SK-N-SH (cell line): ENCODE data around the gene DHDH. TPM values are rescaled to one million over a fixed set of nuclear protein-coding genes. Genes with fewer than 3 reads are reported as not detected.

Source experiments
- CTCF ChIA-PET: fragments of 300-600, 350-600 bp; formaldehyde crosslinking; extraction: SDS; loops from one replicate; lab custom pipeline; 2021; lab: Yijun Ruan, JAX
- POLR2A ChIA-PET: fragments of 350-600 bp; sonication (Branson Sonifier 250); formaldehyde crosslinking; extraction: SDS; loops from one replicate; lab custom pipeline; 2020; ENCODE audit warnings: antibody characterized with exemption, inconsistent platforms; lab: Yijun Ruan, JAX
- DNase-seq: peaks from one replicate; pipeline ENCODE4 v3.0.0; 2012
- H2AFZ ChIP-seq: fragments of 200-600 bp; sonication (generic); 2 replicates; pipeline ENCODE4 v1.8.1; 2016; ENCODE audit warnings: antibody characterized with exemption, mild to moderate bottlenecking, low read depth
- H3F3A ChIP-seq: fragments of 200-600 bp; sonication (generic); replicated peaks from 2 replicates; pipeline ENCODE3; 2016; ENCODE audit warnings: antibody characterized with exemption, mild to moderate bottlenecking; ENCODE audit not compliant: insufficient read depth
- H3K27ac ChIP-seq, 2 experiments: fragments of 200-500 bp in 1 of 2; fragments of 200-600 bp in 1 of 2; sonication (Bioruptor generic) in 1 of 2; sonication (generic), shearing (Covaris generic) in 1 of 2; 2 replicates each; pipeline versions ENCODE4 v1.5.1 to v1.6.1; 2014 to 2016; ENCODE audit warnings: low read depth in 2 of 2, inconsistent platforms in 1 of 2, low read length in 1 of 2, mild to moderate bottlenecking in 1 of 2, mixed read lengths in 1 of 2
- H3K27me3 ChIP-seq: fragments of 200-600 bp; sonication (generic), shearing (Covaris generic); 2 replicates; pipeline ENCODE4 v1.6.1; 2016; ENCODE audit warnings: mixed run types; ENCODE audit not compliant: insufficient read depth
- H3K36me3 ChIP-seq, 2 experiments: fragments of 200-500 bp in 1 of 2; fragments of 200-600 bp in 1 of 2; sonication (Bioruptor generic) in 1 of 2; sonication (generic) in 1 of 2; replicated peaks in 1 of 2; 2 replicates each; pipeline versions ENCODE3 to v1.5.1; 2014 to 2016; ENCODE audit warnings: low read length in 1 of 2, mild to moderate bottlenecking in 1 of 2; ENCODE audit not compliant: insufficient read depth in 2 of 2, control insufficient read depth in 1 of 2
- H3K4me1 ChIP-seq, 2 experiments: fragments of 200-500 bp in 1 of 2; fragments of 200-600 bp in 1 of 2; sonication (Bioruptor generic) in 1 of 2; sonication (generic), shearing (Covaris generic) in 1 of 2; 2 replicates each; pipeline versions ENCODE4 v1.5.1 to v1.6.1; 2014 to 2016; ENCODE audit warnings: low read depth in 1 of 2, low read length in 1 of 2, mixed run types in 1 of 2; ENCODE audit not compliant: insufficient read depth in 2 of 2, control insufficient read depth in 1 of 2
- H3K4me2 ChIP-seq: fragments of 200-600 bp; sonication (generic), shearing (Covaris generic); 2 replicates; pipeline ENCODE4 v1.6.1; 2017; ENCODE audit warnings: mixed run types
- H3K4me3 ChIP-seq, 2 experiments: fragments of 200-500 bp in 1 of 2; fragments of 200-600 bp in 1 of 2; sonication (Bioruptor generic) in 1 of 2; sonication (generic), shearing (Covaris generic) in 1 of 2; 2 replicates each; pipeline versions ENCODE4 v1.5.1 to v1.8.1; 2014 to 2016; ENCODE audit warnings: low read depth in 2 of 2, inconsistent platforms in 1 of 2, low read length in 1 of 2, mild to moderate bottlenecking in 1 of 2, mixed read lengths in 1 of 2, moderate library complexity in 1 of 2
- H3K79me2 ChIP-seq: fragments of 200-600 bp; sonication (generic); 2 replicates; pipeline ENCODE4 v1.8.1; 2017; ENCODE audit warnings: mild to moderate bottlenecking; ENCODE audit not compliant: insufficient read depth
- H3K9ac ChIP-seq: fragments of 200-600 bp; sonication (generic); 2 replicates; pipeline ENCODE4 v1.6.1; 2017; ENCODE audit warnings: mixed run types
- H3K9me2 ChIP-seq: fragments of 200-600 bp; sonication (generic); 2 replicates; pipeline ENCODE4 v1.6.1; 2017; ENCODE audit warnings: mixed run types
- H3K9me3 ChIP-seq: fragments of 200-600 bp; sonication (generic); 2 replicates; pipeline ENCODE4 v1.6.1; 2017; ENCODE audit warnings: mixed run types, mild to moderate bottlenecking, moderate library complexity
- H4K20me1 ChIP-seq: fragments of 200-600 bp; sonication (generic); 2 replicates; pipeline ENCODE4 v1.6.1; 2017; ENCODE audit warnings: mild to moderate bottlenecking, mixed run types; ENCODE audit not compliant: insufficient read depth
- FOSL2 ChIP-seq: IDR thresholded peaks from 2 replicates; pipeline ENCODE4 v1.4.0; 2012; ENCODE audit warnings: low read depth, mild to moderate bottlenecking, moderate library complexity, borderline replicate concordance
- JUND ChIP-seq: IDR thresholded peaks from 2 replicates; pipeline ENCODE4 v1.4.0; 2012
- MXI1 ChIP-seq: IDR thresholded peaks from 2 replicates; pipeline ENCODE4 v1.6.1; 2012; ENCODE audit warnings: mild to moderate bottlenecking, low read depth, low read length, improper control_type of control experiment
- NRF1 ChIP-seq: IDR thresholded peaks from 2 replicates; pipeline ENCODE4 v1.6.1; 2012; ENCODE audit warnings: low read depth, mild to moderate bottlenecking, low read length
- whole genome bisulfite sequencing: methylation state at CpG from one replicate; pipeline ENCODE4 v1.1.6; 2017; ENCODE audit warnings: low lambda C conversion rate; 5-methylcytosine and 5-hydroxymethylcytosine counted together
- polyA plus RNA-seq, 3 experiments: library from polyadenylated mRNA; depleted of rRNA; stranded (reverse); fragments of >200 nt; gene quantifications; 2 replicates each; pipeline ENCODE4 v1.2.3, GENCODE V29; 2012
- TF ChIP-seq, protein P1 (sequence below): IDR thresholded peaks from 2 replicates; pipeline ENCODE4 v1.6.1; 2012; ENCODE audit warnings: mild to moderate bottlenecking, low read depth, low read length, moderate library complexity
- TF ChIP-seq, protein P2 (sequence below): fragments of 150-350 bp; IDR thresholded peaks from 2 replicates; pipeline ENCODE4 v1.6.1; 2017; ENCODE audit warnings: antibody characterized with exemption, low read length, low read depth, borderline replicate concordance
- TF ChIP-seq, protein P3 (sequence below): IDR thresholded peaks from 2 replicates; pipeline ENCODE4 v1.4.0; 2012; ENCODE audit warnings: low read depth, borderline replicate concordance
- TF ChIP-seq, protein P4 (sequence below): IDR thresholded peaks from 2 replicates; pipeline ENCODE4 v1.4.0; 2012; ENCODE audit warnings: low read depth, borderline replicate concordance

Gene DHDH
- polyA plus RNA-seq, 1 of the 3 experiments (the other 2 are of a cell fraction): 0.72 TPM

DNA sequence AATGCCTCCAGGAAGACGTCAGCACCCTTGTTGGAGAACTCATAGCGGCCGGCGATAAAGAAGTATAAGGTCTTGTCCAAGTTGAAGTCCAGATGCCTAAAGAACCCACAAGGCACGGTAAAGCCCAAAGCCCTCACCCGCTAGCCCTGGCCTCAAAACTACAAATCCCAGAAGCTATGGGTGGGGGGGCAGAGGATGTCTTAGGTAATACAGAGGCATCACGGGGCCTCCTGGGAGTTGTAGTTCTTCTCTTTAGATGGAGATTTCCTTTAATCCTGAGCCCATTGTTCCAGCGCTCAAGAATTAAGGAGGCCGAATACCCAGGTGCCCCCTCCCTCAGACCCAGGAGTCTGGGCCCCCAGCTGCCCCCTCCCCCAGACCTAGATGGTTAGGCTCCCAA, 48.8 kb downstream of the DHDH start (continued):
- TF ChIP-seq, protein P1, sequence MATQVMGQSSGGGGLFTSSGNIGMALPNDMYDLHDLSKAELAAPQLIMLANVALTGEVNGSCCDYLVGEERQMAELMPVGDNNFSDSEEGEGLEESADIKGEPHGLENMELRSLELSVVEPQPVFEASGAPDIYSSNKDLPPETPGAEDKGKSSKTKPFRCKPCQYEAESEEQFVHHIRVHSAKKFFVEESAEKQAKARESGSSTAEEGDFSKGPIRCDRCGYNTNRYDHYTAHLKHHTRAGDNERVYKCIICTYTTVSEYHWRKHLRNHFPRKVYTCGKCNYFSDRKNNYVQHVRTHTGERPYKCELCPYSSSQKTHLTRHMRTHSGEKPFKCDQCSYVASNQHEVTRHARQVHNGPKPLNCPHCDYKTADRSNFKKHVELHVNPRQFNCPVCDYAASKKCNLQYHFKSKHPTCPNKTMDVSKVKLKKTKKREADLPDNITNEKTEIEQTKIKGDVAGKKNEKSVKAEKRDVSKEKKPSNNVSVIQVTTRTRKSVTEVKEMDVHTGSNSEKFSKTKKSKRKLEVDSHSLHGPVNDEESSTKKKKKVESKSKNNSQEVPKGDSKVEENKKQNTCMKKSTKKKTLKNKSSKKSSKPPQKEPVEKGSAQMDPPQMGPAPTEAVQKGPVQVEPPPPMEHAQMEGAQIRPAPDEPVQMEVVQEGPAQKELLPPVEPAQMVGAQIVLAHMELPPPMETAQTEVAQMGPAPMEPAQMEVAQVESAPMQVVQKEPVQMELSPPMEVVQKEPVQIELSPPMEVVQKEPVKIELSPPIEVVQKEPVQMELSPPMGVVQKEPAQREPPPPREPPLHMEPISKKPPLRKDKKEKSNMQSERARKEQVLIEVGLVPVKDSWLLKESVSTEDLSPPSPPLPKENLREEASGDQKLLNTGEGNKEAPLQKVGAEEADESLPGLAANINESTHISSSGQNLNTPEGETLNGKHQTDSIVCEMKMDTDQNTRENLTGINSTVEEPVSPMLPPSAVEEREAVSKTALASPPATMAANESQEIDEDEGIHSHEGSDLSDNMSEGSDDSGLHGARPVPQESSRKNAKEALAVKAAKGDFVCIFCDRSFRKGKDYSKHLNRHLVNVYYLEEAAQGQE: no peak
- TF ChIP-seq FOSL2 (no peak), JUND (no peak)

DNA sequence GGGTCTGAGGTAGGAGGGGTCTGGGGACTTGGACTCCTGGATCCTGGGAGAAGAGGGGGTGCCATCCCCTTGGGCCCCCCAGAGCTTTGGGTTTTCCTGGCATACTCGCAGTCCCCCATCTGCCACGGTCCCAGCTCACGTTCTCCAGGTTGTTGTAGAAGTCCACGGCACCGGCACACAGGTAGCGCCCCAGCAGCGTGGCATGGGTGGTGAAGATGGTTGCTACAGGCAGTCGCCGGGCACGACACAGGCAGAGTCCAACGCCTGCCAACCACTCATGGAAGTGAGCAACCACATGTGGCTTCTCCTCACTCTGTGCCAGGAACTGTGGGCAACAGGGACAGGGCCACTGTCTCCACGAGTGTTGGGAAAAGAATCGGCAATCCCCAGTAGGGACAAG, 52.2 kb downstream of the DHDH start:
- no peaks in the 10 kb centered on the region for H3F3A ChIP-seq
- H3K4me3 ChIP-seq: no peak overlapping the region
- H3K4me1 ChIP-seq: no peaks in the 10 kb centered on the region
- H3K27ac ChIP-seq: no peak overlapping the region
- 98% methylated on average over 13 of the region's 13 CpGs for WGBS
- peaks cover 5 to 52% of the 10 kb centered on the region in 2 experiments for H3K36me3 ChIP-seq
- no peaks in the 10 kb centered on the region for H3K9me2 ChIP-seq
- POLR2A ChIA-PET: no interaction called here
- TF ChIP-seq, protein P2, sequence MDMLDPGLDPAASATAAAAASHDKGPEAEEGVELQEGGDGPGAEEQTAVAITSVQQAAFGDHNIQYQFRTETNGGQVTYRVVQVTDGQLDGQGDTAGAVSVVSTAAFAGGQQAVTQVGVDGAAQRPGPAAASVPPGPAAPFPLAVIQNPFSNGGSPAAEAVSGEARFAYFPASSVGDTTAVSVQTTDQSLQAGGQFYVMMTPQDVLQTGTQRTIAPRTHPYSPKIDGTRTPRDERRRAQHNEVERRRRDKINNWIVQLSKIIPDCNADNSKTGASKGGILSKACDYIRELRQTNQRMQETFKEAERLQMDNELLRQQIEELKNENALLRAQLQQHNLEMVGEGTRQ: no peak
- no peak for TF ChIP-seq NRF1
- TF ChIP-seq, protein P3, sequence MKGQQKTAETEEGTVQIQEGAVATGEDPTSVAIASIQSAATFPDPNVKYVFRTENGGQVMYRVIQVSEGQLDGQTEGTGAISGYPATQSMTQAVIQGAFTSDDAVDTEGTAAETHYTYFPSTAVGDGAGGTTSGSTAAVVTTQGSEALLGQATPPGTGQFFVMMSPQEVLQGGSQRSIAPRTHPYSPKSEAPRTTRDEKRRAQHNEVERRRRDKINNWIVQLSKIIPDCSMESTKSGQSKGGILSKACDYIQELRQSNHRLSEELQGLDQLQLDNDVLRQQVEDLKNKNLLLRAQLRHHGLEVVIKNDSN: no peak
- TF ChIP-seq MXI1: no peak
- TF ChIP-seq, protein P4, sequence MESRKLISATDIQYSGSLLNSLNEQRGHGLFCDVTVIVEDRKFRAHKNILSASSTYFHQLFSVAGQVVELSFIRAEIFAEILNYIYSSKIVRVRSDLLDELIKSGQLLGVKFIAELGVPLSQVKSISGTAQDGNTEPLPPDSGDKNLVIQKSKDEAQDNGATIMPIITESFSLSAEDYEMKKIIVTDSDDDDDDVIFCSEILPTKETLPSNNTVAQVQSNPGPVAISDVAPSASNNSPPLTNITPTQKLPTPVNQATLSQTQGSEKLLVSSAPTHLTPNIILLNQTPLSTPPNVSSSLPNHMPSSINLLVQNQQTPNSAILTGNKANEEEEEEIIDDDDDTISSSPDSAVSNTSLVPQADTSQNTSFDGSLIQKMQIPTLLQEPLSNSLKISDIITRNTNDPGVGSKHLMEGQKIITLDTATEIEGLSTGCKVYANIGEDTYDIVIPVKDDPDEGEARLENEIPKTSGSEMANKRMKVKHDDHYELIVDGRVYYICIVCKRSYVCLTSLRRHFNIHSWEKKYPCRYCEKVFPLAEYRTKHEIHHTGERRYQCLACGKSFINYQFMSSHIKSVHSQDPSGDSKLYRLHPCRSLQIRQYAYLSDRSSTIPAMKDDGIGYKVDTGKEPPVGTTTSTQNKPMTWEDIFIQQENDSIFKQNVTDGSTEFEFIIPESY: no peak
- no peak for TF ChIP-seq FOSL2
- no peaks in the 10 kb centered on the region for H3K27me3 ChIP-seq
- no peaks in the 10 kb centered on the region for H3K9me3 ChIP-seq
- no peak overlapping the region for H3K9ac ChIP-seq
- no peak for DNase-seq
- H4K20me1 ChIP-seq: no peaks in the 10 kb centered on the region
- H3K79me2 ChIP-seq: peaks cover 17% of the 10 kb centered on the region; the same call in 1 of the 2 replicates
- no peak overlapping the region for H3K4me2 ChIP-seq
- no peak overlapping the region for H2AFZ ChIP-seq
- CTCF ChIA-PET: interaction anchor here (0.9 to 2.8 kb wide), 2 partner anchors 14 to 15 kb away, joined by 3 to 13 read pairs; no protein-coding TSS in a partner anchor
